Measurements from ENCODE around the gene ROCK1.

DNA sequence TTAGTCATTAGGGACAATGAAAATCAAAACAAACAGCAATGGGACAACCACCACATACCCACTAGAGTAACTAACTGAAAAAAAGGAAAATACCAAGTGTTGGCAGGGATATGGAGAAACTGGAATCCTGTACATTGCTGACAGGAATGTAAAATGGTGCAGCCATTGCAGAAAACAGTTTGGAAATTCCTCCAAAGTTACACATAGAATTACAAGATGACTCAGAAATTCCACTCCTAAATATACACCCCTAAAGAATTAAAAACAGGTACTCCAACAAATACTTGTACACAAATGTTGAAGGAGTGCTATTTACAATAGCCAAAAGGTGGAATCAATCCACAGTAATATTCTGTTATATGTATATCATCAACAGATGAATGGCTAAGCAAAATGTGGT is 110.9 kb downstream of the ROCK1 start:
- TF ChIP-seq GATA2 (IDR thresholded peaks at IDR 0.05; ENCODE audit: low read depth, low read length) (no peak), GATA3 (IDR thresholded peaks at IDR 0.05; ENCODE audit: low read depth, low read length) (no peak)

Data from SH-SY5Y (cell line).